GM12875 (cell line): ENCODE data around the gene SMG7.

Experiments
- H3K4me3 ChIP-seq: one replicate; pipeline ENCODE4 v1.5.1; 2011; ENCODE audit warnings: low read depth, low read length, control low read depth
- TF ChIP-seq, protein P1 (sequence below): IDR thresholded peaks from 2 replicates; pipeline ENCODE4 v1.5.1; 2011; ENCODE audit warnings: low read depth, mild to moderate bottlenecking, control low read depth, inconsistent platforms, low read length, moderate library complexity, borderline replicate concordance; ENCODE audit not compliant: insufficient read depth

The SMG7 gene

DNA sequence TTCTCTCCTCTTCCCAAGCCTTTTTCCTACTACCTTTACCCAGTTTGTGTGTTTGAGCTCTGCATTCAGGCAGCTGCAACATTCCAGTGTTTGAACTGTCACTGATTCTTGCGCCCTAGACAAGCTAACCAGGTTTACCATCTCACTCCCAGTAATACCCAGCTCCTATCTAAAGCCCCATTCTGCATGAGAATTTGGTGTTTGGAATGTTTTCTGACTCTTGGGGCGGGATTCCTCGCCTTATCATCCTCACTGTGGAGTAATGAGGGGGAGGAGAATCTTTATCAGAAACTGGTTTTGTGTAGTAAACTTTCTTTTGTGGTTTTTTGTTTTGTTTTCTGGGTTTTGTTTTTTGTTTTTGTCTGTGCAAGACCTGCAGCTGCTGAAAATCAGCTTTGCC is 81.5 kb downstream of the SMG7 start:
- TF ChIP-seq, protein P1, sequence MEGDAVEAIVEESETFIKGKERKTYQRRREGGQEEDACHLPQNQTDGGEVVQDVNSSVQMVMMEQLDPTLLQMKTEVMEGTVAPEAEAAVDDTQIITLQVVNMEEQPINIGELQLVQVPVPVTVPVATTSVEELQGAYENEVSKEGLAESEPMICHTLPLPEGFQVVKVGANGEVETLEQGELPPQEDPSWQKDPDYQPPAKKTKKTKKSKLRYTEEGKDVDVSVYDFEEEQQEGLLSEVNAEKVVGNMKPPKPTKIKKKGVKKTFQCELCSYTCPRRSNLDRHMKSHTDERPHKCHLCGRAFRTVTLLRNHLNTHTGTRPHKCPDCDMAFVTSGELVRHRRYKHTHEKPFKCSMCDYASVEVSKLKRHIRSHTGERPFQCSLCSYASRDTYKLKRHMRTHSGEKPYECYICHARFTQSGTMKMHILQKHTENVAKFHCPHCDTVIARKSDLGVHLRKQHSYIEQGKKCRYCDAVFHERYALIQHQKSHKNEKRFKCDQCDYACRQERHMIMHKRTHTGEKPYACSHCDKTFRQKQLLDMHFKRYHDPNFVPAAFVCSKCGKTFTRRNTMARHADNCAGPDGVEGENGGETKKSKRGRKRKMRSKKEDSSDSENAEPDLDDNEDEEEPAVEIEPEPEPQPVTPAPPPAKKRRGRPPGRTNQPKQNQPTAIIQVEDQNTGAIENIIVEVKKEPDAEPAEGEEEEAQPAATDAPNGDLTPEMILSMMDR = no peak
- H3K4me3 ChIP-seq = no peak overlapping the region

DNA sequence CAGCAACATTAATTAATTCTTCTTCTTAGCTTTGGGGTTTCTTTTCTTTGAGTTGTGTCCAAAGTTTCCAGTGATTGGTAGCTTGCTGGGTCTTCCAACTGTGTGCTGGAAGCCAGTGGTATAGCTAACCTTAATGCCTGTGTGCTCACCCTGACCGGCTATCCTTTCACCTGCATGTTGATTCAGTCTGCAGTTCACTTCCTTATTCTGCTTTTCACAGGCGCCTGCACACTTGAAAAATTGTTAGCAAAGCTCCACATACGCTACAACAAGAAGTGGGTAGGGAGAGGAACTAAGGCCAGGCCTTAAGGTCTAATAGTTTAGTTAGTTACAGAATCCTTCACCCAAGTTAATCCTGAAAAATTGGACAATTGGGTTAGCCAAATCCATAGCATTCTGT is 82.3 kb downstream of the SMG7 start:
- TF ChIP-seq, protein P1 = no peak

DNA sequence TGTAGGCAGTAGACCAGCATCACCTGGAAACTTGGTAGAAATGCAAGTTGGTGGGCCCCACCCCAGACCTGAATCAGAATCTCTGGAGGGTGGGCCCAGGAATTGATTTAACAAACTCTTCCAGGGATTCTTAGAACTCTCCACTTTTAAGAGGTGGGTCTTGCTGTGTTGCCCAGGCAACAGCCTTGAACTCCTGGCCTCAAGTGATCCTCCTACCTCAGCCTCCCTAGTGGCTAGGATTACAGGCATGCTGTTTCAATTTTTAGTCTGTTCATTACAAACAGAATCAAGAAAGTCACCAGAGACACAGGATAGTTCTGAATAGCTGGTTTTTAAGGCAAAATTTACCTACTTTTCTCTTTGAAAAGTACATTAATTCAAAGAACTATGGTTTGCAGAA is 86.8 kb downstream of the SMG7 start:
- TF ChIP-seq, protein P1 = no peak
- no peak overlapping the region for H3K4me3 ChIP-seq

More for the DNA sequence above, 82.3 kb downstream of the SMG7 start:
- no peak overlapping the region for H3K4me3 ChIP-seq

DNA sequence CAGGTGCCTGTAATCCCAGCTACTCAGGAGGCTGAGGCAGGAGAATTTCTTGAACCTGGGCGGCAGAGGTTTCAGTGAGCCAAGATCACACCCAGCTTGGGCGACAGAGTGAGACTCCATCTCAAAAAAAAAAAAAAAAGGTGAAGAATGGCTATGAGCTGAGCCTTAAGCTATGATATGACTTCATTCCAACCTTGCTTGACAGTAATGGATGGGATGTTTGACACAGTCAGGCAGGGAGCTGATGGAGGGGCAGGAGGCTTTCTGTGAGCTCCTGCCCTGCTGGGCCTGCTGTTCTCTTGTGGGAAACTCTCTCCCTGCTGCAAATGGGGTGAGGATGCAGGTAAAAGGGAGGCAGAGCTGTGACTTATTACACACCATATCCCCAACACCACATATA is 90.4 kb downstream of the SMG7 start:
- TF ChIP-seq, protein P1 = no peak

DNA sequence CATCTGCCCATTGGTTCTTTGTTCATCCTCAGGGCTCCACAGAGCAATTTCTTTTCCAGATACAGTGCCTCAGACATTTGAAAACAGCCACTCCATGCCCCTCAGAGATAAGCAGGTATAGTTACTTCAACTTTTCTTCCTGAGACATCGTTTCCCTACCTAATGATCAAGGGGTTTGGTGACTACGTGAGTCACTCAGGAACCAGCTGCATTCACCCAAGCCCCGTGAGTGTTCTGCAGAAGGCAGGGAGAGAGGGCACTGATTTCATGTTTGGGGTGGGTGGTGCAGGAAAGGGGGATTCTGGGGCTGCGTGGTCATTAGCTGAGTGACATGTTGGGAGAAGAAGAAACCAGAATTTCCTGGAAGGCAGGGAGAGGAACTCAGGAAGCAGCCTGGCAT is 93.0 kb downstream of the SMG7 start:
- H3K4me3 ChIP-seq = no peak overlapping the region
- TF ChIP-seq, protein P1 = no peak

More for the DNA sequence above, 90.4 kb downstream of the SMG7 start:
- no peak overlapping the region for H3K4me3 ChIP-seq

DNA sequence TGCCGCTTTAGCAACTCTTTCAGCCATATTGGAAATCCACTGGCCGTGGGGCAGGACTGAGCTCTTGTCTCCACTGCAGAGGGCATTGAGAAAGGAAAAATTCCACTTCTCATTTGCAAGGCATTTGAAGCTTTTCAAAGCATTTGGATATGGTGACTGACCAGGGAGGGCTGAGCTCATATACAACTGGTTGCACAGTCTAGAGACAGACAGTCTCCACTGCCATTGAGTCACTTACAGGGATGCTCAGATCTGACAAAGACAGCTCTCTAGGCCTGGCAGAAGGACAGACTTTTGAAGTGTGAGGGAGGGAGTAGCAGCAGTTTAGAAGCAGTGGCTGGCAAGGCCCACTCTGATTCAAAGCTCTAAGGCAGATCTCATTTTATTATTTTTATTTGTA is 93.7 kb downstream of the SMG7 start:
- TF ChIP-seq, protein P1 = no peak
- no peak overlapping the region for H3K4me3 ChIP-seq

DNA sequence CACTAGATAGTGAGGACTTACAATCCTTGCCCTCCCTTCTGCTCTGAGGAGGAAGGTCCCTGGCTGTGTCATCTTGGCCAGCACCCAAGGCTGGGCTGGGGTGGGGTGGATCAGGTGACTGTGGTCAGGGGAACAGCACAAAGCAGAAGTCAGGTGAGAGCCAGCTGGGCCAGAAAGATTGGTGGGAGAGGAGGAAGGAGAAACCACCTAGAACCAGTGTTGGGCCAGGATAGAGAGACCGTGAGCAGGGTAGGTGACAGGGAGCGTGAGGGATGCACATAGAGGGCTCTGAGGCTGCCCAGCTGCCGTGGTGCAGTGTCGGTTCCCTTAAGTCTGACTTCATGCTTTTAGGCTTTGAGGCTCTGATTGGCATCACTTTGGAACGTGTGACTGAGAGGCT is 95.3 kb downstream of the SMG7 start:
- TF ChIP-seq, protein P1 = no peak
- no peak overlapping the region for H3K4me3 ChIP-seq
